HepG2 (cell line): ENCODE results near the gene PTPRD. TPM values are rescaled to one million over a fixed set of nuclear protein-coding genes. Genes with fewer than 3 reads are reported as not detected.

Experiments
- ATAC-seq: fragments of 200-7000 bp; cut with Tn5 transposase; 3 replicates; pipeline ENCODE4 v1.9.1; 2020; ENCODE audit warnings: mild to moderate bottlenecking, moderate library complexity
- BruUV-seq: library from RNA; stranded (reverse); fragments of 400-500 nt; replicated peaks from 2 replicates; lab custom pipeline; 2021; lab: Mats Ljungman, UMichigan
- CTCF ChIA-PET: fragments of 300-600 bp; formaldehyde crosslinking; extraction: SDS; loops from one replicate; lab custom pipeline; 2021; ENCODE audit warnings: low total read pairs, inconsistent platforms, low intra/inter-chr PET ratio; lab: Yijun Ruan, JAX
- POLR2A ChIA-PET: fragments of 350-600 bp; sonication (Branson Sonifier 250); formaldehyde crosslinking; loops from one replicate; lab custom pipeline; 2020; ENCODE audit warnings: antibody characterized with exemption, inconsistent platforms; lab: Yijun Ruan, JAX
- DNase-seq: peaks from one replicate; pipeline ENCODE4 v3.0.0-alpha.2; 2015; ENCODE audit warnings: low spot score
- FAIRE-seq: peaks from 3 replicates; lab custom pipeline; 2011; peaks lifted over from hg19 to GRCh38; lab: Jason Lieb, UNC
- H2AFZ ChIP-seq: one replicate; pipeline ENCODE4 v1.6.1; 2011; ENCODE audit warnings: low read length, inconsistent platforms
- H3K27ac ChIP-seq: fragments of 300-600 bp; 3 replicates; pipeline ENCODE4 v1.8.0; 2011; ENCODE audit warnings: mixed run types, mild to moderate bottlenecking, mixed read lengths, low read length, inconsistent platforms; ENCODE audit not compliant: insufficient read depth; ENCODE audit errors: extremely low read length
- H3K27me3 ChIP-seq, 2 experiments: fragments of 200-600 bp in 1 of 2; 2 replicates in 1 of 2; 3 replicates in 1 of 2; pipeline versions ENCODE4 v1.6.0 to v1.8.0; 2011; ENCODE audit warnings: low read length in 2 of 2, mild to moderate bottlenecking in 2 of 2, moderate library complexity in 2 of 2, inconsistent platforms in 1 of 2; ENCODE audit not compliant: insufficient read depth in 2 of 2, control insufficient read depth in 1 of 2
- H3K36me3 ChIP-seq, 2 experiments: fragments of 200-600 bp in 1 of 2; replicated peaks in 1 of 2; 2 replicates in 1 of 2; 3 replicates in 1 of 2; pipeline versions ENCODE4 v1.5.1 to v1.8.0; 2011; ENCODE audit warnings: low read length in 2 of 2, inconsistent platforms in 1 of 2; ENCODE audit not compliant: insufficient read depth in 2 of 2, control insufficient read depth in 1 of 2
- H3K4me1 ChIP-seq: 2 replicates; pipeline ENCODE4 v1.5.1; 2012; ENCODE audit warnings: low read length, inconsistent platforms; ENCODE audit not compliant: insufficient read depth
- H3K4me2 ChIP-seq: 2 replicates; pipeline ENCODE4 v1.6.0; 2011; ENCODE audit warnings: low read depth, low read length, inconsistent platforms
- H3K4me3 ChIP-seq, 3 experiments: fragments of 200-600 bp in 1 of 3; sonication (generic), shearing (Covaris generic) in 1 of 3; replicated peaks in 1 of 3; 2 replicates each; pipeline ENCODE4 v1.5.1; 2011 to 2016; ENCODE audit warnings: low read length in 3 of 3, inconsistent platforms in 2 of 3, low read depth in 2 of 3, mild to moderate bottlenecking in 2 of 3, control low read depth in 1 of 3, mixed read lengths in 1 of 3; ENCODE audit not compliant: insufficient read depth in 1 of 3
- H3K79me2 ChIP-seq: one replicate; pipeline ENCODE4 v1.6.1; 2011; ENCODE audit warnings: low read length, inconsistent platforms; ENCODE audit not compliant: insufficient read depth
- H3K9ac ChIP-seq: 2 replicates; pipeline ENCODE4 v1.6.0; 2011; ENCODE audit warnings: mild to moderate bottlenecking, low read depth, low read length, inconsistent platforms; ENCODE audit not compliant: insufficient read depth
- H3K9me3 ChIP-seq: 2 replicates; pipeline ENCODE4 v1.5.1; 2012; ENCODE audit warnings: mild to moderate bottlenecking, low read length
- H4K20me1 ChIP-seq: 2 replicates; pipeline ENCODE4 v1.6.0; 2011; ENCODE audit warnings: inconsistent platforms, mild to moderate bottlenecking, low read length, moderate library complexity; ENCODE audit not compliant: insufficient read depth
- AKAP8 ChIP-seq: sonication (generic); formaldehyde crosslinking; IDR thresholded peaks from 2 replicates; pipeline ENCODE4 v1.5.1; 2020; ENCODE audit warnings: mild to moderate bottlenecking, missing genetic modification reagents
- BORCS8-MEF2B ChIP-seq: sonication (generic); formaldehyde crosslinking; IDR thresholded peaks from 2 replicates; pipeline ENCODE4 v1.8.0; 2022; ENCODE audit warnings: mild to moderate bottlenecking, missing genetic modification reagents
- DR1 ChIP-seq: sonication (generic); formaldehyde crosslinking; IDR thresholded peaks from 2 replicates; pipeline ENCODE4 v1.8.0; 2021; ENCODE audit warnings: mild to moderate bottlenecking, missing genetic modification reagents, inconsistent platforms
- HNRNPLL ChIP-seq: fragments of 200-400 bp; formaldehyde crosslinking; IDR thresholded peaks from 2 replicates; pipeline ENCODE4 v1.6.1; 2017; ENCODE audit warnings: mild to moderate bottlenecking, low read depth, low read length; ENCODE audit not compliant: poor library complexity, severe bottlenecking
- MXD4 ChIP-seq: IDR thresholded peaks from 2 replicates; pipeline ENCODE4 v1.6.1; 2016; ENCODE audit warnings: mild to moderate bottlenecking, missing biosample characterization, missing genetic modification reagents
- NFKB2 ChIP-seq: sonication (generic); formaldehyde crosslinking; IDR thresholded peaks from 2 replicates; pipeline ENCODE4 v1.4.0; 2020; ENCODE audit warnings: missing genetic modification reagents, borderline replicate concordance
- NR0B2 ChIP-seq: sonication (generic); formaldehyde crosslinking; IDR thresholded peaks from 2 replicates; pipeline ENCODE4 v1.4.0; 2020; ENCODE audit warnings: mild to moderate bottlenecking, missing genetic modification reagents
- PRDM15 ChIP-seq: sonication (generic); formaldehyde crosslinking; IDR thresholded peaks from 2 replicates; pipeline ENCODE4 v1.4.0; 2020; ENCODE audit warnings: missing genetic modification reagents
- TBX3 ChIP-seq: fragments of 450-650 bp; IDR thresholded peaks from 2 replicates; pipeline ENCODE4 v1.6.1; 2017; ENCODE audit warnings: antibody characterized with exemption, mild to moderate bottlenecking, inconsistent platforms, borderline replicate concordance
- THYN1 ChIP-seq: sonication (generic); formaldehyde crosslinking; IDR thresholded peaks from 2 replicates; pipeline ENCODE4 v1.8.1; 2023; ENCODE audit warnings: low read depth, mild to moderate bottlenecking, moderate library complexity, missing genetic modification reagents, borderline replicate concordance
- TIGD3 ChIP-seq: sonication (generic); formaldehyde crosslinking; IDR thresholded peaks from 2 replicates; pipeline ENCODE4 v1.5.1; 2020; ENCODE audit warnings: mild to moderate bottlenecking, missing genetic modification reagents, borderline replicate concordance
- TP53 ChIP-seq: sonication (generic); formaldehyde crosslinking; conservative IDR thresholded peaks from 2 replicates; pipeline ENCODE4 v1.4.0; 2020; ENCODE audit warnings: missing genetic modification reagents
- ZNF138 ChIP-seq: sonication (generic); formaldehyde crosslinking; IDR thresholded peaks from 2 replicates; pipeline ENCODE4 v1.5.0; 2020; ENCODE audit warnings: mild to moderate bottlenecking, low read depth, missing genetic modification reagents
- ZNF879 ChIP-seq: sonication (generic); formaldehyde crosslinking; IDR thresholded peaks from 2 replicates; pipeline ENCODE4 v1.8.1; 2023; ENCODE audit warnings: missing genetic modification reagents
- WGBS: methylation state at CpG from one replicate; pipeline ENCODE4 v1.1.6; 2017; ENCODE audit warnings: low lambda C conversion rate; 5-methylcytosine and 5-hydroxymethylcytosine counted together
- in situ Hi-C: cut with HindIII; loops from 2 replicates; pipeline ENCODE4 v1.10.0; 2017; ENCODE audit warnings: low pct_unique_long_range_greater_than_20kb; ENCODE audit not compliant: extremely low pct_ligation_motif_present
- intact Hi-C: fragments of 100-400 bp; cut with micrococcal nuclease; formaldehyde crosslinking; loops from one replicate; pipeline ENCODE4 v1.10.0; 2022; ENCODE audit not compliant: unreplicated experiment
- polyA plus RNA-seq, 8 experiments: library from polyadenylated mRNA; depleted of rRNA in 3 of 8; stranded (reverse) in 7 of 8; unstranded in 1 of 8; fragments of >200 nt; fragmentation: Illumina TruSeq in 4 of 8; extraction: Trizol in 4 of 8; gene quantifications; 2 replicates each; pipeline versions ENCODE4 v1.2.1 to v1.2.3, GENCODE V29; 2011 to 2016; ENCODE audit warnings: low read depth in 4 of 8, missing spikeins in 1 of 8, mixed read lengths in 1 of 8; ENCODE audit not compliant: insufficient read depth in 1 of 8
- total RNA-seq, 5 experiments: library from RNA; depleted of rRNA; stranded (reverse); fragments of >200 nt; fragmentation: Illumina TruSeq; extraction: Trizol; gene quantifications; 2 replicates each; pipeline ENCODE4 v1.2.3, GENCODE V29; 2016; ENCODE audit warnings: low read depth in 1 of 5
- TF ChIP-seq, protein P1 (sequence below): conservative IDR thresholded peaks from 2 replicates; pipeline ENCODE4 v1.6.1; 2018; ENCODE audit warnings: missing genetic modification reagents
- TF ChIP-seq, protein P2 (sequence below): sonication (generic); formaldehyde crosslinking; IDR thresholded peaks from 2 replicates; pipeline ENCODE4 v1.8.0; 2022; ENCODE audit warnings: missing genetic modification reagents, mild to moderate bottlenecking, inconsistent platforms, borderline replicate concordance

PTPRD gene
- total and polyA plus RNA-seq, 2 of the 13 experiments (the other 11 are each of a cell fraction or from before 2014, with no cell fraction given): 0.05 TPM; not detected in 1

DNA sequence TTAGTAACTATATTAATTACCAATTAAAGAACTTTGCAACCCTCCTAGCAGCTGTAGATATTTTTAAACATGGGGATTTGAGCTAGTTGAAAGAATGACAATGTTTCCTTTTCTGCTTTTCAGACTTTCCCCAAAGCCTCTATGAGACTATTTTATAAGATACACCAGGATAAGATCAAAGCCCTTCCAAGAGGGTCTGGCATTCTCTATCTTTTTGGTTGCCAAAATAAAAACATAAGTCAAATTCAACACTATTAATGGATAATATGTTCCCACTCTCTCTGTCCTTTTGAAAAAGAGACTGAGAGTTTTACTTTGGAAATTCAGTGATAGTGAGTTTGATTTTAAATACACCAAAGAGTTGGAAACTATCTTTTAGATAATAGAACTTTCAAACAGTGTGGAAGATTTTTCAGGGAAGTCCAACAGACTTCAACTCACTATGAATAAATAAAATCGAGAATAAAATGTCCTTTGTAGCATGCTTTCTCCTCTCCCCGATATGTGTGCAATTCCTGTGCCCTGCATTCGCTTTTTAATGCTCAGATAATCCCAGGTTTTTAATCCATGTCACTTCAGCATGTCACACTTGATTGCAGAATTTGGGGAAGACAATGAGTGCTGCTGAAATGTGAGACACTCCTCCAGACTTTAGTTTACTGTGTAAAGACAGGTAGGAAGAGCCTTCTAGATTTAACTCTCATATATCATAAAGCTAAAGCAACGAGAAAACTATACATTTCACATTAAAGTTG lies 1717.5 kb downstream of the PTPRD start:
- WGBS: 4% methylated on average over 4 of the region's 4 CpGs
- H3K4me2 ChIP-seq: no peak overlapping the region
- H3K9ac ChIP-seq: no peak overlapping the region
- H3K36me3 ChIP-seq: no peaks in the 10 kb centered on the region
- no peaks in the 10 kb centered on the region for H3K79me2 ChIP-seq
- no peaks in the 10 kb centered on the region for H4K20me1 ChIP-seq
- in situ Hi-C loops: no loop called here
- H3K27ac ChIP-seq: no peak overlapping the region
- FAIRE-seq (no peak), DNase-seq (no peak), ATAC-seq (no peak)
- BruUV-seq: no TSS peak
- no peaks in the 10 kb centered on the region for H3K9me3 ChIP-seq
- no peaks in the 10 kb centered on the region for H3K4me1 ChIP-seq
- ChIA-PET CTCF (no interaction called here), POLR2A (no interaction called here)
- H3K27me3 ChIP-seq: no peaks in the 10 kb centered on the region
- H3K4me3 ChIP-seq: no peak overlapping the region
- intact Hi-C loops: loop anchor here (1.0 to 10.0 kb wide), 4 partner anchors 110 to 1323 kb away; no protein-coding TSS in a partner anchor
- no peak overlapping the region for H2AFZ ChIP-seq
- TF ChIP-seq PRDM15 (CRISPR knock-in tag) (no peak), TIGD3 (CRISPR knock-in tag) (no peak), TP53 (CRISPR knock-in tag) (no peak), TBX3 (no peak), BORCS8-MEF2B (CRISPR knock-in tag) (no peak), THYN1 (no peak), NR0B2 (CRISPR knock-in tag) (no peak), HNRNPLL (no peak), ZNF138 (CRISPR knock-in tag) (no peak), AKAP8 (no peak), DR1 (no peak), ZNF879 (CRISPR knock-in tag) (no peak), NFKB2 (no peak), MXD4 (CRISPR knock-in tag) (no peak)
- TF ChIP-seq, protein P1, sequence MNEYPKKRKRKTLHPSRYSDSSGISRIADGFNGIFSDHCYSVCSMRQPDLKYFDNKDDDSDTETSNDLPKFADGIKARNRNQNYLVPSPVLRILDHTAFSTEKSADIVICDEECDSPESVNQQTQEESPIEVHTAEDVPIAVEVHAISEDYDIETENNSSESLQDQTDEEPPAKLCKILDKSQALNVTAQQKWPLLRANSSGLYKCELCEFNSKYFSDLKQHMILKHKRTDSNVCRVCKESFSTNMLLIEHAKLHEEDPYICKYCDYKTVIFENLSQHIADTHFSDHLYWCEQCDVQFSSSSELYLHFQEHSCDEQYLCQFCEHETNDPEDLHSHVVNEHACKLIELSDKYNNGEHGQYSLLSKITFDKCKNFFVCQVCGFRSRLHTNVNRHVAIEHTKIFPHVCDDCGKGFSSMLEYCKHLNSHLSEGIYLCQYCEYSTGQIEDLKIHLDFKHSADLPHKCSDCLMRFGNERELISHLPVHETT (CRISPR knock-in tag): no peak
- TF ChIP-seq, protein P2, sequence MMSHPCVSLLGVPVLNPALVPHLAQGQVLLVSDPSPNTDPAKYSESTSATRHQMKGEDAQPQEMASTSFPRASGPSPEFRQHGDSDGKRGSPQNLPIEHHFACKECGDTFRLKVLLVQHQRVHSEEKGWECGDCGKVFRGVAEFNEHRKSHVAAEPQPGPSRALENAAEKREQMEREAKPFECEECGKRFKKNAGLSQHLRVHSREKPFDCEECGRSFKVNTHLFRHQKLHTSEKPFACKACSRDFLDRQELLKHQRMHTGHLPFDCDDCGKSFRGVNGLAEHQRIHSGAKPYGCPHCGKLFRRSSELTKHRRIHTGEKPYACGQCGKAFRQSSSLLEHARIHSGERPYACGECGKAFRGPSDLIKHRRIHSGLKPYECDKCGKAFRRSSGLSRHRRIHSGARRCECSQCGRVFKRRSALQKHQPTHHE (CRISPR knock-in tag): no peak
